Panc1 (cell line): Measurements from ENCODE around the gene C1QL2. TPM values are rescaled to one million over a fixed set of nuclear protein-coding genes. Genes with fewer than 3 reads are reported as not detected.

Experiments
- ATAC-seq: fragments of 200-7000 bp; cut with Tn5 transposase; 2 replicates; pipeline ENCODE4 v1.9.1; 2020; ENCODE audit warnings: mild to moderate bottlenecking, moderate library complexity
- BruUV-seq: library from RNA; stranded (reverse); fragments of 400-500 nt; replicated peaks from 2 replicates; lab custom pipeline; 2021; lab: Mats Ljungman, UMichigan
- CTCF ChIA-PET: fragments of 300-600 bp; sonication (Branson Sonifier 250); formaldehyde crosslinking; loops from one replicate; lab custom pipeline; 2022; ENCODE audit warnings: antibody characterized with exemption; lab: Charles Lee
- POLR2A ChIA-PET: fragments of 300-600 bp; sonication (Branson Sonifier 250); formaldehyde crosslinking; loops from one replicate; lab custom pipeline; 2022; ENCODE audit warnings: antibody characterized with exemption; lab: Charles Lee
- DNase-seq: peaks from one replicate; pipeline ENCODE4 v3.0.0-alpha.2; 2010; ENCODE audit warnings: low read depth, low spot score
- H3K27ac ChIP-seq: 2 replicates; pipeline ENCODE4 v1.5.1; 2011; ENCODE audit warnings: mild to moderate bottlenecking, low read length, inconsistent platforms
- H3K27me3 ChIP-seq: fragments of 200-500 bp; sonication (Bioruptor generic); 2 replicates; pipeline ENCODE4 v1.6.0; 2014; ENCODE audit warnings: low read length, inconsistent platforms; ENCODE audit not compliant: control insufficient read depth, insufficient read depth
- H3K36me3 ChIP-seq: fragments of 200-500 bp; sonication (Bioruptor generic); 2 replicates; pipeline ENCODE4 v1.5.1; 2014; ENCODE audit warnings: inconsistent platforms, mild to moderate bottlenecking, low read length, moderate library complexity; ENCODE audit not compliant: control insufficient read depth, insufficient read depth
- H3K4me1 ChIP-seq: 2 replicates; pipeline ENCODE4 v1.5.1; 2011; ENCODE audit warnings: inconsistent platforms, mild to moderate bottlenecking, low read length, moderate library complexity; ENCODE audit not compliant: control insufficient read depth, insufficient read depth
- H3K4me3 ChIP-seq, 2 experiments: 2 replicates each; pipeline ENCODE4 v1.5.1; 2011 to 2012; ENCODE audit warnings: low read depth in 2 of 2, low read length in 2 of 2, mild to moderate bottlenecking in 2 of 2, inconsistent platforms in 1 of 2, moderate library complexity in 1 of 2
- H3K9me3 ChIP-seq: fragments of 200-500 bp; sonication (Bioruptor generic); 2 replicates; pipeline ENCODE4 v1.5.1; 2014; ENCODE audit warnings: low read depth, mild to moderate bottlenecking, inconsistent platforms, low read length, moderate library complexity; ENCODE audit not compliant: control insufficient read depth, insufficient read depth
- POLR2AphosphoS5 ChIP-seq: IDR thresholded peaks from 2 replicates; pipeline ENCODE4 v1.6.1; 2012; ENCODE audit warnings: mild to moderate bottlenecking, low read depth, low read length, moderate library complexity
- SIN3A ChIP-seq: IDR thresholded peaks from 2 replicates; pipeline ENCODE4 v1.6.1; 2012; ENCODE audit warnings: low read depth, mild to moderate bottlenecking, low read length, moderate library complexity, borderline replicate concordance; ENCODE audit not compliant: insufficient read depth
- TCF7L2 ChIP-seq: IDR thresholded peaks from 2 replicates; pipeline ENCODE4 v1.6.1; 2011; ENCODE audit warnings: mild to moderate bottlenecking, low read depth, low read length, inconsistent platforms
- in situ Hi-C: cut with HindIII; loops from 2 replicates; pipeline ENCODE4 v1.10.0; 2016; ENCODE audit warnings: low sequenced_read_pairs, low pct_unique_long_range_greater_than_20kb
- intact Hi-C: fragments of 100-400 bp; cut with micrococcal nuclease; formaldehyde crosslinking; loops from one replicate; pipeline ENCODE4 v1.10.0; 2022; ENCODE audit not compliant: unreplicated experiment
- total RNA-seq: library from RNA; stranded (reverse); gene quantifications from one replicate; pipeline ENCODE4 v1.2.1, GENCODE V29; 2021; ENCODE audit not compliant: unreplicated experiment
- TF ChIP-seq, protein P1 (sequence below), 2 experiments: IDR thresholded peaks; 2 replicates each; pipeline ENCODE4 v1.6.1; 2011 to 2012; ENCODE audit warnings: low read depth in 2 of 2, control low read depth in 1 of 2, low read length in 1 of 2, mild to moderate bottlenecking in 1 of 2, moderate library complexity in 1 of 2; ENCODE audit not compliant: insufficient read depth in 1 of 2
- TF ChIP-seq, protein P2 (sequence below): fragments of 450-650 bp; IDR thresholded peaks from 2 replicates; pipeline ENCODE4 v1.5.1; 2017; ENCODE audit warnings: mild to moderate bottlenecking

C1QL2 gene
- total RNA-seq, 1 experiment from 2014 or later: not detected

DNA sequence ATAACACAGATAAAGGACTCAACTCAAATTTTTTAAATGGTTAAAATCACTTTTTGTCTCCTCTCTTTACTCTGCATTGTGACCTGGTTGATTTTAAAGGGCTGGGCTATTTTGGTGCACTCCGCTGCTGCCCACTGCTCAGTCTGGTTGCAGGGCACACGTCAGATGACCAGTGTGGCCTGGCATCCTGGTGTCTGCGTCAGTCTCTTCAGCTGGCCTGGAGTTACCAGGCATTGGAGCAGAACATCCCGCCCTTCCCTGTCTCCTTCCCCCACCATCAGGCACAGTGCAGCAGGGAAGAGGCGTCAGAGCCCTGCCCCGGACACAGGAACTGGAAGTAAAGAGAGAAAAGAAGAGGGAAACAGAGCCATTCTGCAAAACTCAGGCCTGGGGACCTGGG lies 8.9 kb downstream of the C1QL2 start:
- in situ Hi-C loops (no loop called here), intact Hi-C loops (no loop called here)
- ChIA-PET CTCF (no interaction called here), POLR2A (no interaction called here)
- TF ChIP-seq, protein P1, sequence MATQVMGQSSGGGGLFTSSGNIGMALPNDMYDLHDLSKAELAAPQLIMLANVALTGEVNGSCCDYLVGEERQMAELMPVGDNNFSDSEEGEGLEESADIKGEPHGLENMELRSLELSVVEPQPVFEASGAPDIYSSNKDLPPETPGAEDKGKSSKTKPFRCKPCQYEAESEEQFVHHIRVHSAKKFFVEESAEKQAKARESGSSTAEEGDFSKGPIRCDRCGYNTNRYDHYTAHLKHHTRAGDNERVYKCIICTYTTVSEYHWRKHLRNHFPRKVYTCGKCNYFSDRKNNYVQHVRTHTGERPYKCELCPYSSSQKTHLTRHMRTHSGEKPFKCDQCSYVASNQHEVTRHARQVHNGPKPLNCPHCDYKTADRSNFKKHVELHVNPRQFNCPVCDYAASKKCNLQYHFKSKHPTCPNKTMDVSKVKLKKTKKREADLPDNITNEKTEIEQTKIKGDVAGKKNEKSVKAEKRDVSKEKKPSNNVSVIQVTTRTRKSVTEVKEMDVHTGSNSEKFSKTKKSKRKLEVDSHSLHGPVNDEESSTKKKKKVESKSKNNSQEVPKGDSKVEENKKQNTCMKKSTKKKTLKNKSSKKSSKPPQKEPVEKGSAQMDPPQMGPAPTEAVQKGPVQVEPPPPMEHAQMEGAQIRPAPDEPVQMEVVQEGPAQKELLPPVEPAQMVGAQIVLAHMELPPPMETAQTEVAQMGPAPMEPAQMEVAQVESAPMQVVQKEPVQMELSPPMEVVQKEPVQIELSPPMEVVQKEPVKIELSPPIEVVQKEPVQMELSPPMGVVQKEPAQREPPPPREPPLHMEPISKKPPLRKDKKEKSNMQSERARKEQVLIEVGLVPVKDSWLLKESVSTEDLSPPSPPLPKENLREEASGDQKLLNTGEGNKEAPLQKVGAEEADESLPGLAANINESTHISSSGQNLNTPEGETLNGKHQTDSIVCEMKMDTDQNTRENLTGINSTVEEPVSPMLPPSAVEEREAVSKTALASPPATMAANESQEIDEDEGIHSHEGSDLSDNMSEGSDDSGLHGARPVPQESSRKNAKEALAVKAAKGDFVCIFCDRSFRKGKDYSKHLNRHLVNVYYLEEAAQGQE (IDR thresholded peaks at IDR 0.05; ENCODE audit: insufficient read depth in 1 of 2, low read depth in 2 of 2, low read length in 1 of 2): no peak
- no peak for TF ChIP-seq SIN3A
- TF ChIP-seq, protein P2, sequence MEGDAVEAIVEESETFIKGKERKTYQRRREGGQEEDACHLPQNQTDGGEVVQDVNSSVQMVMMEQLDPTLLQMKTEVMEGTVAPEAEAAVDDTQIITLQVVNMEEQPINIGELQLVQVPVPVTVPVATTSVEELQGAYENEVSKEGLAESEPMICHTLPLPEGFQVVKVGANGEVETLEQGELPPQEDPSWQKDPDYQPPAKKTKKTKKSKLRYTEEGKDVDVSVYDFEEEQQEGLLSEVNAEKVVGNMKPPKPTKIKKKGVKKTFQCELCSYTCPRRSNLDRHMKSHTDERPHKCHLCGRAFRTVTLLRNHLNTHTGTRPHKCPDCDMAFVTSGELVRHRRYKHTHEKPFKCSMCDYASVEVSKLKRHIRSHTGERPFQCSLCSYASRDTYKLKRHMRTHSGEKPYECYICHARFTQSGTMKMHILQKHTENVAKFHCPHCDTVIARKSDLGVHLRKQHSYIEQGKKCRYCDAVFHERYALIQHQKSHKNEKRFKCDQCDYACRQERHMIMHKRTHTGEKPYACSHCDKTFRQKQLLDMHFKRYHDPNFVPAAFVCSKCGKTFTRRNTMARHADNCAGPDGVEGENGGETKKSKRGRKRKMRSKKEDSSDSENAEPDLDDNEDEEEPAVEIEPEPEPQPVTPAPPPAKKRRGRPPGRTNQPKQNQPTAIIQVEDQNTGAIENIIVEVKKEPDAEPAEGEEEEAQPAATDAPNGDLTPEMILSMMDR: no peak
- TF ChIP-seq TCF7L2: no peak
- TF ChIP-seq POLR2AphosphoS5: no peak
- Histone ChIP-seq H3K9me3 (no peaks in the 10 kb centered on the region), H3K4me1 (no peaks in the 10 kb centered on the region), H3K27ac (no peak overlapping the region), H3K27me3 (peaks cover 7% of the 10 kb centered on the region; the same call in 1 of the 2 replicates), H3K36me3 (no peaks in the 10 kb centered on the region), H3K4me3 (no peak overlapping the region)
- DNase-seq (no peak), ATAC-seq (no peak)
- BruUV-seq: no TSS peak

DNA sequence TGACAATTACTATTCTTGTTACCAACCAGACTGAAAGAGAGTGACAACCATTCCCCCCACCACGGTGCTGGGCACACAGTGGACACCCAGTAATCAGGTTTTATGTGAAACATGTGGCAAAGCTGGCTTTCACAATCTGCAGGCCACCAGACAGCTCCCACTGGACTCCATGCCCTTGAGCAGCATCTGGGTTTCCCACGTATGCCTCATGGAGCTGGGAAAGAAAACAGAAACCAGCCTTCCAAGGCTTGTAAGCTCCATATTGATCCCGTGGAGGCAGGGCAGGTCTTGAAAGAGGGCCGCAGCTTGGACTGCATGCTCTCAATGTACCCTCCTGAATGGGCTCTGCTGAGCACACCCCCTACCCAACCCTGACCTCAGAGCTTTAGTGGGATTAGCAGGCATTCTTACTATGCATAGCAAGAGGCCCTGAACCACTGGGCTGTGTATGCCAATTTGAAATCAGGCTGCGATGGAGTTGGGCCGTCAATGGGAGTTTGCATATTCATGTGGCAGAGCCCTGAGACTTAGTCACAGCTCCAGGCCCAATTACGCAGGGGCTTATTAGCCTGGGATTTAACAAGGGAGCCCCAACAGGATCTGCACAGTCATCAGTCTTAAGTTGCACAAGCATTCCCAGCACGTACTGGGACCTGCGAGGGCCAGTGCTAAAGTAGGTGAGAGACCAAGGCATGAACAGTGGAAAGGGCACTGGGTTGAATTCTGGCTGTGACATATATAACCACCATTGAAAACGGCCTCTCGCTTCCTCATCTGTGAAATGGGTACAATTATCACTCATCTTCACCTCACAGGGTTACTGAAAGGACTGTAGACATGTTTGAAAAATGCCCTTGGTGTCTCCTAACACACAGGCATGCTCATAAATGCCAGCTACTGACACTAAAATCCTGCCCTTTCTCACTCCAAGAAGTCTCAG lies 10.5 kb downstream of the C1QL2 start:
- TF ChIP-seq TCF7L2: no peak
- no peak for TF ChIP-seq POLR2AphosphoS5
- TF ChIP-seq, protein P1 (IDR thresholded peaks at IDR 0.05; ENCODE audit: insufficient read depth in 1 of 2, low read depth in 2 of 2, low read length in 1 of 2): no peak
- TF ChIP-seq, protein P2: no peak
- ChIA-PET POLR2A (interaction anchor here (0.5 kb wide), 1 partner anchor 123 kb away, joined by 4 read pairs; no protein-coding TSS in a partner anchor), CTCF (no interaction called here)
- DNase-seq (no peak), ATAC-seq (no peak)
- no peak overlapping the region for H3K27ac ChIP-seq
- H3K27me3 ChIP-seq: peaks cover 5% of the 10 kb centered on the region; the same call in 1 of the 2 replicates
- no peak overlapping the region for H3K4me3 ChIP-seq
- in situ Hi-C loops: no loop called here
- no peaks in the 10 kb centered on the region for H3K4me1 ChIP-seq
- H3K36me3 ChIP-seq: no peaks in the 10 kb centered on the region
- no TSS peak for BruUV-seq
- intact Hi-C loops: no loop called here
- H3K9me3 ChIP-seq: no peaks in the 10 kb centered on the region
